CD4-positive, alpha-beta memory T cell (primary cell): Measurements from ENCODE around the gene UBE2H. TPM values are rescaled to one million over a fixed set of nuclear protein-coding genes. Genes with fewer than 3 reads are reported as not detected.

Experiments
- CTCF ChIA-PET: fragments of 350-600 bp; sonication (Branson Sonifier 250); formaldehyde crosslinking; loops from one replicate; lab custom pipeline; 2021; ENCODE audit warnings: inconsistent platforms; ENCODE audit not compliant: partially characterized antibody; lab: Charles Lee
- POLR2A ChIA-PET: fragments of 350-600 bp; sonication (Branson Sonifier 250); formaldehyde crosslinking; loops from one replicate; lab custom pipeline; 2021; ENCODE audit not compliant: partially characterized antibody; lab: Charles Lee
- DNase-seq, 5 donors: peaks; one replicate each; pipeline versions ENCODE4 v3.0.0 to v3.0.0-alpha.2; 2020 to 2022; ENCODE audit warnings: mixed read lengths in 1 of 5
- H3K27ac ChIP-seq: one replicate; pipeline ENCODE4 v1.7.0; 2013; ENCODE audit warnings: low read depth, low read length
- H3K27me3 ChIP-seq: 2 replicates; pipeline ENCODE4 v1.7.0; 2013; ENCODE audit warnings: mild to moderate bottlenecking, low read length, moderate library complexity; ENCODE audit not compliant: insufficient read depth
- H3K36me3 ChIP-seq: 2 replicates; pipeline ENCODE4 v1.7.0; 2013; ENCODE audit warnings: mild to moderate bottlenecking, low read length, moderate library complexity; ENCODE audit not compliant: insufficient read depth
- H3K4me1 ChIP-seq: 2 replicates; pipeline ENCODE4 v1.7.0; 2013; ENCODE audit warnings: mild to moderate bottlenecking, low read length, moderate library complexity; ENCODE audit not compliant: insufficient read depth
- H3K4me3 ChIP-seq, 2 donors: one replicate each; pipeline ENCODE4 v1.7.0; 2013; ENCODE audit warnings: low read length in 2 of 2, mild to moderate bottlenecking in 1 of 2
- H3K9me3 ChIP-seq, 2 donors: one replicate each; pipeline ENCODE4 v1.7.0; 2013; ENCODE audit warnings: low read length in 2 of 2, control low read depth in 1 of 2; ENCODE audit not compliant: control insufficient read depth in 1 of 2
- H3K27ac Mint-ChIP-seq, 7 donors: one replicate each; pipeline ENCODE4 v1.8.0; 2020 to 2021; ENCODE audit warnings: mixed read lengths in 7 of 7, mild to moderate bottlenecking in 6 of 7, inconsistent platforms in 3 of 7, moderate library complexity in 3 of 7
- H3K27me3 Mint-ChIP-seq, 2 donors: one replicate each; pipeline ENCODE4 v1.8.0; 2020 to 2021; ENCODE audit warnings: mixed read lengths in 2 of 2
- H3K36me3 Mint-ChIP-seq, 2 donors: one replicate each; pipeline ENCODE4 v1.8.0; 2020 to 2021; ENCODE audit warnings: mixed read lengths in 2 of 2, inconsistent platforms in 1 of 2, mild to moderate bottlenecking in 1 of 2
- H3K4me1 Mint-ChIP-seq, 4 donors: one replicate each; pipeline ENCODE4 v1.8.0; 2020 to 2021; ENCODE audit warnings: mixed read lengths in 4 of 4, mild to moderate bottlenecking in 1 of 4
- H3K4me3 Mint-ChIP-seq, 8 donors: one replicate each; pipeline ENCODE4 v1.8.0; 2020 to 2021; ENCODE audit warnings: mixed read lengths in 8 of 8, mild to moderate bottlenecking in 7 of 8, moderate library complexity in 6 of 8, inconsistent platforms in 3 of 8
- H3K9me3 Mint-ChIP-seq, 8 donors: one replicate each; pipeline ENCODE4 v1.8.0; 2020 to 2021; ENCODE audit warnings: mixed read lengths in 8 of 8, mild to moderate bottlenecking in 5 of 8, inconsistent platforms in 3 of 8, moderate library complexity in 1 of 8
- intact Hi-C: fragments of 100-400 bp; cut with micrococcal nuclease; formaldehyde crosslinking; loops from one replicate; pipeline ENCODE4 v1.15.1; 2023
- polyA plus RNA-seq, 2 donors: library from polyadenylated mRNA; unstranded; fragments of 300-500 nt; fragmentation: Illumina TruSeq; gene quantifications; one replicate each; pipeline ENCODE4 v1.2.3, GENCODE V29; 2021
- total RNA-seq, 2 experiments: library from RNA; stranded (reverse); gene quantifications; one replicate each; pipeline ENCODE4 v1.2.3, GENCODE V29; 2021

The UBE2H gene
- total and polyA plus RNA-seq, 4 experiments from 2014 or later, result 42.6 to 56.6 (median 44.8) TPM

DNA sequence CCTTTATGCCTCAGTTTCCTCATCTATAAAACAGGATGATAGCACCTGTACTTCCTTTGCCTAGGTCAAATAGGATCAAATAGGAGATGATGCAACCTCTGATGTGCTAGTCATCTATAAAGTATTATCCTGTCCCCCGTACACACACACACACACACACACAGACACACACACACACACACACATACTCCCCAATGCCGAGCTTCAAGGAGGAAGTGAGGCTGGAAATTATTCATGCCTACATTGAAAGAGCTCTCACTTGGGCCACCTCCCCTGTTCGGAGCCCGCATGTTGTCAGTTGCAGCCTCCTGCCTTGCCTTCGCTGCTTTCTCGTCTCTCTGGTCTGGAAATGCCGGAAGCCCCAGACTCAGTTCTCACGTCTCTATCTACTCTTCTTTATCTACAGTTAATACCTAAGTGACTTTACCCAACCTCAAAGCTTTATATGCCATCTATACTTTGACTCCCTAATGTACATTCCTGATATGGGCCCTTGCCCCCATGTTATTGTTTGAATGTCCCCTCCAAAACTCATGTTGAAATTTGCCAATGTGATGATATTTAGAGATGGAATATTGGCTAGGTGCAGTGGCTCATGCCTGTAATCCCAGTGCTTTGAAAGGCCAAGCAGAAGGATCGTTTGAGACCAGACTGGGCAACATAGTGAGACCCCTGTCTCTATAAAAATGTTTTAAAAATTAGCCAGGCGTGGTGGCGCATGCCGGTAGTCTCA lies 6.9 kb upstream of the UBE2H start:
- H3K4me3 Mint-ChIP-seq, result no peak overlapping the region
- Histone ChIP-seq H3K4me1 (no peaks in the 10 kb centered on the region), H3K9me3 (no peaks in the 10 kb centered on the region), H3K27ac (no peak overlapping the region), H3K36me3 (no peaks in the 10 kb centered on the region), H3K27me3 (no peaks in the 10 kb centered on the region), H3K4me3 (no peak overlapping the region)
- no peak for DNase-seq
- ChIA-PET CTCF (interaction anchor here (0.7 kb wide), 1 partner anchor 9 kb away, joined by 3 read pairs; no protein-coding TSS in a partner anchor), POLR2A (interaction anchor here (1.0 kb wide), 1 partner anchor 11 kb away, joined by 3 read pairs; no protein-coding TSS in a partner anchor)
- no peaks in the 10 kb centered on the region for H3K9me3 Mint-ChIP-seq
- no peak overlapping the region for H3K27ac Mint-ChIP-seq
- no peaks in the 10 kb centered on the region for H3K27me3 Mint-ChIP-seq
- no peaks in the 10 kb centered on the region for H3K36me3 Mint-ChIP-seq
- no peaks in the 10 kb centered on the region for H3K4me1 Mint-ChIP-seq
- intact Hi-C loops, result no loop called here

DNA sequence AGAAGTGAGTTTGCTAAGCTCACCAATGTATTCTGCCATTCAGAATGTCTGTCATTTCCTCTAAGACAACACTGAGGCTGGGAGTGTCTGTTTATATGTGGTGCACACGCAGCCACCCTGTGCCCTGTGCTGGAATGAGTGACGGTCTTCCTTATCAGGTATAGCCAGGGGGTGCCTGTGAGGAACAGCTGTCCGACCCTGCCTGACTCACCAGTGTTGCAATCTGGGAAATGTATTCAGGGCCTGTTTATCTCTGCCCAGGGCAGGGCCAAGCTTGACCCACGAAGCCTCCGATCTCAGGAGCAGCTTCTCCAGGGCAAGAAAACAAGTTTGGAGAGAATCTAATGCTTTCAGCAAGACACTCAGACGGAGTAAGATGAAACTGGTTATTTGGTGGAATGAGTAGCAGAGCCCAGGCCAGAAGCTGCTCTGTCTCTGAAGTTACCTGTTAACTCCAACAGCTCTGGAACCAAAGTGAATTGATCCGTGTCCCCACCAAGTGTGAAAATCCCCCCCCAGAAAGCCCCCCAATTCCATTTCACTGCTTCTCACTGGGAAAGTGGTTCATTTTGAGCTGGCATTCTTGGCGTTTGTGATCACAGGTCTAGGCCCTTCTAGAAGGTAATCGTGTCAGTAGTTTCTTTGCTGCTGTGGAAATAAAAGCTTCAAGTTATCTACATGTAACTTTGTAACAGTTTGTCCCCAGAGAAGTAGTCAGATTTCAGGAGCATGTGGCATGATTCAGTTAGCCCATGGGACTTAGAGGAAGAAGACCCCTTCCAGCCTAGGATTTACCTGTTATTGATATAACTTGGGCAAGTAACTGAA lies 6.1 kb upstream of the UBE2H start:
- Mint-ChIP-seq H3K4me1 (no peaks in the 10 kb centered on the region), H3K27me3 (no peaks in the 10 kb centered on the region), H3K4me3 (no peak overlapping the region)

DNA sequence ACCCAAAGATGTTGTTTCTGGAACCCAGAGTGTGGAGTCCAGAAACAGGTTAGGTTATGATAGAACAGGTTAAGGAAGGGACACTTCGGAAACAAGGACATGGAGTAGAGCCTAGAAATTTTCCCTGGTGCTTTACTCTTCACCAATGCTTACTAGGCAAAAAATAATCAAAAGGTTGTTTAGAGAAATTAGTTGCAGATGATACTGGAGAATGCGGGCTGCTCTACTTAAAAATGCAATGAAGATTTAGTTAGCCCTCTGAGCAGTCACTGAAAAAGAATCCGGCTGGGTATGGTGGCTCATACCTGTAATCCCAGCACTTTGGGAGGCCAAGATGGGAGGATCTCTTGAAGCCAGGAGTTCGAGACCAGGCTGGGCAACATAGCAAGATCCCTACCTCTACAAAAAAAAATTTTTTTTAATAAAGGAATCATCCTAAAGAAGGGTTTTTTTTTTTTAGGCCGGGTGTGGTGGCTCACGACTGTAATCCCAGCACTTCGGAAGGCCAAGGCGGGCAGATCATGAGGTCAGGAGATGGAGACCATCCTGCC lies 3.3 kb upstream of the UBE2H start:
- ChIA-PET CTCF (no interaction called here), POLR2A (no interaction called here)
- DNase-seq, result no peak
- intact Hi-C loops, result no loop called here
- H3K27ac Mint-ChIP-seq, result peak overlapping the region in 1 of 7 donors; percentile 60
- H3K9me3 Mint-ChIP-seq, result peaks cover 0 to 6% (median 0%) of the 10 kb centered on the region in 8 donors
- H3K4me1 Mint-ChIP-seq, result peaks cover 2 to 16% (median 5%) of the 10 kb centered on the region in 4 donors
- H3K4me1 ChIP-seq, result peaks cover 11% of the 10 kb centered on the region
- H3K27me3 Mint-ChIP-seq, result peaks cover 0 to 2% of the 10 kb centered on the region in 2 donors
- no peak overlapping the region for H3K27ac ChIP-seq
- no peak overlapping the region for H3K4me3 Mint-ChIP-seq
- peaks cover 0 to 10% of the 10 kb centered on the region in 2 donors for H3K36me3 Mint-ChIP-seq
- H3K36me3 ChIP-seq, result no peaks in the 10 kb centered on the region
- no peaks in the 10 kb centered on the region for H3K9me3 ChIP-seq
- no peak overlapping the region for H3K4me3 ChIP-seq
- no peaks in the 10 kb centered on the region for H3K27me3 ChIP-seq

More for the DNA sequence above, 6.1 kb upstream of the UBE2H start:
- ChIA-PET POLR2A (interaction anchor here (1.0 kb wide), 1 partner anchor 10 kb away, joined by 3 read pairs; no protein-coding TSS in a partner anchor), CTCF (no interaction called here)
- H3K27ac ChIP-seq, result no peak overlapping the region
- peak overlapping the region in 1 of 7 donors; percentile 61 for H3K27ac Mint-ChIP-seq
- no peaks in the 10 kb centered on the region for H3K27me3 ChIP-seq
- no peaks in the 10 kb centered on the region for H3K9me3 ChIP-seq
- no peak for DNase-seq
- no peaks in the 10 kb centered on the region for H3K36me3 Mint-ChIP-seq
- no peaks in the 10 kb centered on the region for H3K4me1 ChIP-seq
- intact Hi-C loops, result no loop called here
- no peaks in the 10 kb centered on the region for H3K9me3 Mint-ChIP-seq
- no peak overlapping the region for H3K4me3 ChIP-seq
- H3K36me3 ChIP-seq, result no peaks in the 10 kb centered on the region

DNA sequence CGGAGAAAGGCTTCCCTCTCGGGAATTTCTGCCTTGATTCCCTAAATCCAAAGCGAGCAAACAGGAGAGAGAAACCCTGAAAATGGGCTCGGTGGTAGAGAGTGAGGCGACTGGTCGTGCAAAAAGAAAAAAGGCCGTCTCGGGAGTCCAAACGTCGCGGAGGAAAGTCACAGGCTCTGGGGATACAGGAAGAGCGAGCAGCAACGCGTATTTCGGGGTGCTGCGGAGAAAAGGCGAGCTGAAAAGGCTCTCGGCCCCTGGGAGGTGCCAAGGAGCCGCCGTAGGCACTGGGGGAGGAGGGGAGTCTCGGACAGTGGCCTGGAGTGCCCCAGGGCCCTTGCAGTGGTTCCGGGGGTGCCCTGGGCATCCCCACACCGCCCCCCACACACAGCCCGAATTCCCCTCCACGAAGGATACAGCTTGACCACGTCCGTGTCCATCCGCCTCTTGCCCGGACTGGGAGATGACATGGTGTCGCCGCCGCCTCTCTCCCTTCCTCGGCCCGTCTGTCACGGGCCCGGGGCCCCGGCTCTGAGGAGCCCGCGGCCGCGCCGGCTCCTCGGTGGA lies 591 bp downstream of the UBE2H start:
- peaks cover 6 to 22% (median 9%) of the 10 kb centered on the region in 4 donors for H3K4me1 Mint-ChIP-seq
- Histone ChIP-seq H3K9me3 (no peaks in the 10 kb centered on the region), H3K36me3 (no peaks in the 10 kb centered on the region), H3K27me3 (no peaks in the 10 kb centered on the region), H3K27ac (peak overlapping the region; percentile 96), H3K4me1 (peaks cover 50% of the 10 kb centered on the region), H3K4me3 (peak overlapping the region; percentile 53 to 85)
- DNase-seq, result peak in 4 of 5 donors; percentile 27 to 38 (median 34)
- peaks cover 0 to 2% of the 10 kb centered on the region in 2 donors for H3K27me3 Mint-ChIP-seq
- H3K4me3 Mint-ChIP-seq, result no peak overlapping the region
- peaks cover 0 to 12% of the 10 kb centered on the region in 2 donors for H3K36me3 Mint-ChIP-seq
- peaks cover 0 to 6% (median 0%) of the 10 kb centered on the region in 8 donors for H3K9me3 Mint-ChIP-seq
- ChIA-PET CTCF (interaction anchor here (1.2 kb wide), 1 partner anchor 57 kb away, joined by 5 read pairs; no protein-coding TSS in a partner anchor), POLR2A (interaction anchor here (0.9 to 2.2 kb wide), 6 partner anchors 10 to 341 kb away, joined by 3 to 9 read pairs (median 6); partner anchors contain the start of gene NRF1)
- intact Hi-C loops, result loop anchor here (2.0 kb wide), 2 partner anchors 119 to 127 kb away; partner anchors contain the start of gene KLHDC10
- H3K27ac Mint-ChIP-seq, result no peak overlapping the region

DNA sequence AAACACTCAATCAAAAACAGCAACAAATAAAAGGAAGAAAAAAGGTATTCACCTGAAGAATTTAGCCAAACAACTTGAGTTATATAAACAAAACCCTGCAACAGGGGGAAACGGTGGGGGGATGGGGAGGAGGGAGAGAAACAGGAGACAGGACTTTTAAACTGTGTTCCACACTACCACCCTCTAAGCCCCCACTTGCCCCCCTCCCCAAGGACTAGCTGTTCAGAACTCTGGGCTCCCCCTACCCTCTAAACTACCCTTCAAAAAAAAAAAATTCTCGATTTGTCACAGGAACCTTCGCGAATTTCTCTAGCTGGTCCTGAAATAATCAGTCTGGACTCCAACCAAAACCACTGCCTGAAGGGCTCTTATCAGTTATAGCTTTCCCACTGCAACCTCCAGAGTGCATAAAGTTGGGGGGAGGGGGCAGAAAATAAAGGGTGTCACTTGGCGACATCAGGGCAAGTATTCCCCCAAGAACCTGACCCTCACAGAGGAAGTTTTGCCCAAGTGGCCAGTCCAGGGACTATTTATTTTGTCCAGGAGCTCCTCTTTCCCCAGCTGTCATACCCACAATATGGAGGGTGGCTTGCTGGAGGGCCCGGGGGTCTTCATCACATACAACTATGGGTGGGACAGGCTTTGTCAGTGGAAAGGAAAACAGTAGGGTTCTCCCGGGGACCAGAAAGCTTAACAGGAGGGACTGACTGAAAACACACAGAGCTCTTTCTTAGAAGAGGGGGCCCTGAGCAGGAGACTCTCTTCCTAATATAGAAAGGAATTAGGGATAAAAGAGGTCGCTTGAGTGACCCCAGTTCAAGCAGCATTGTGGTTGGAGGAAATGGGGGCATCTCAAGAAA lies 1.3 kb downstream of the UBE2H start:
- ChIA-PET CTCF (interaction anchor here (0.6 to 1.2 kb wide), 3 partner anchors 10 to 294 kb away, joined by 3 to 5 read pairs (median 3); no protein-coding TSS in a partner anchor), POLR2A (interaction anchor here (0.6 to 2.2 kb wide), 7 partner anchors 9 to 1488 kb away, joined by 3 to 9 read pairs (median 5); partner anchors contain the start of gene NRF1)
- Mint-ChIP-seq H3K4me3 (no peak overlapping the region), H3K27me3 (peaks cover 0 to 2% of the 10 kb centered on the region in 2 donors), H3K36me3 (peaks cover 3 to 13% of the 10 kb centered on the region in 2 donors), H3K4me1 (peaks cover 6 to 25% (median 10%) of the 10 kb centered on the region in 4 donors), H3K27ac (no peak overlapping the region), H3K9me3 (peaks cover 0 to 6% (median 0%) of the 10 kb centered on the region in 8 donors)
- peak in 4 of 5 donors; percentile 3 to 9 (median 6) for DNase-seq
- H3K4me3 ChIP-seq, result peak overlapping the region; percentile 53 to 85
- intact Hi-C loops, result loop anchor here (2.0 kb wide), 2 partner anchors 119 to 127 kb away; partner anchors contain the start of gene KLHDC10
- H3K27me3 ChIP-seq, result no peaks in the 10 kb centered on the region
- no peaks in the 10 kb centered on the region for H3K36me3 ChIP-seq
- H3K27ac ChIP-seq, result peak overlapping the region; percentile 96
- peaks cover 57% of the 10 kb centered on the region for H3K4me1 ChIP-seq
- H3K9me3 ChIP-seq, result no peaks in the 10 kb centered on the region

DNA sequence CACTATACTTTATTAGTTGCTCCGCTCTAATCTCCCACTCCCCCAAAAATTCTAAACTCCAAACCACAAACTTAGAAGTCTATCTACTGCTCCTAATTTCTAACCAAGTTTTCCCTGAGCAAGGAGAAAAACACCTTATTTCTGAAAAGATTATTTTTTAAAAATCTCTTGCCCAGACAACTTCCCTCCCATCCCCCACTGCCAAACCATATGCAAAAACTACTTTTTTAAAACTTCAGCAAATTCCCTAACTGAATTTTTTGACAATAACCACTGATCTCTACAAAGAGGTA lies 1.9 kb downstream of the UBE2H start:
- no peak overlapping the region for H3K4me3 Mint-ChIP-seq
- Histone ChIP-seq H3K9me3 (no peaks in the 10 kb centered on the region), H3K27me3 (no peaks in the 10 kb centered on the region), H3K36me3 (no peaks in the 10 kb centered on the region), H3K4me1 (peaks cover 59% of the 10 kb centered on the region), H3K4me3 (peak overlapping the region; percentile 53 to 85), H3K27ac (peak overlapping the region; percentile 96)
- POLR2A ChIA-PET, result interaction anchor here (0.8 to 2.2 kb wide), 5 partner anchors 8 to 450 kb away, joined by 3 to 9 read pairs (median 5); partner anchors contain the start of gene NRF1
- peaks cover 4 to 14% of the 10 kb centered on the region in 2 donors for H3K36me3 Mint-ChIP-seq
- peaks cover 0 to 2% of the 10 kb centered on the region in 2 donors for H3K27me3 Mint-ChIP-seq
- peaks cover 0 to 6% (median 0%) of the 10 kb centered on the region in 8 donors for H3K9me3 Mint-ChIP-seq
- peaks cover 6 to 30% (median 10%) of the 10 kb centered on the region in 4 donors for H3K4me1 Mint-ChIP-seq
- CTCF ChIA-PET, result interaction anchor here (0.8 to 1.2 kb wide), 3 partner anchors 11 to 58 kb away, joined by 3 to 5 read pairs (median 3); no protein-coding TSS in a partner anchor
- DNase-seq, result peak in 3 of 5 donors; percentile 3 to 13 (median 9)
- intact Hi-C loops, result no loop called here
- no peak overlapping the region for H3K27ac Mint-ChIP-seq
